Vagina (tissue), 2 donors: ENCODE measurements around the gene EIF4H. TPM values are rescaled to one million over a fixed set of nuclear protein-coding genes. Genes with fewer than 3 reads are reported as not detected.
"Not testable (repeated sequence)": the region's sequence is repeated elsewhere in the genome, so short reads cannot be mapped to it uniquely, and the experiment has no call there.

ENCODE experiments used
- DNase-seq, 2 donors: peaks; one replicate each; pipeline ENCODE4 v3.0.0-alpha.2; 2017; ENCODE audit errors: extremely low spot score in 2 of 2
- H3K27ac ChIP-seq: fragments of 200-600 bp; sonication (generic); one replicate; pipeline ENCODE4 v1.5.1; 2019
- H3K27me3 ChIP-seq: fragments of 200-600 bp; sonication (generic); one replicate; pipeline ENCODE4 v1.5.1; 2019
- H3K36me3 ChIP-seq, 2 donors: fragments of 200-600 bp; sonication (generic); one replicate each; pipeline ENCODE4 v1.5.1; 2017 to 2019
- H3K4me1 ChIP-seq: fragments of 200-600 bp; sonication (generic); one replicate; pipeline ENCODE4 v1.5.1; 2019
- H3K4me3 ChIP-seq, 2 donors: fragments of 200-600 bp; sonication (generic); 1 replicate in 1 of 2; 2 replicates in 1 of 2; pipeline ENCODE4 v1.5.1; 2016 to 2019
- H3K9me3 ChIP-seq: fragments of 200-600 bp; sonication (generic); one replicate; pipeline ENCODE4 v1.5.1; 2019
- CTCF ChIP-seq, 3 experiments: fragments of 450-650 bp in 2 of 3; fragments of 200-600 bp in 1 of 3; sonication (generic) in 1 of 3; IDR thresholded peaks; one replicate each; pipeline ENCODE4 v1.5.1; 2017 to 2019; ENCODE audit warnings: antibody characterized with exemption in 3 of 3, mild to moderate bottlenecking in 2 of 3, moderate library complexity in 2 of 3
- POLR2A ChIP-seq, 2 donors: fragments of 450-650 bp; IDR thresholded peaks; one replicate each; pipeline ENCODE4 v1.6.1; 2017; ENCODE audit warnings: antibody characterized with exemption in 2 of 2, mild to moderate bottlenecking in 2 of 2, moderate library complexity in 2 of 2
- POLR2AphosphoS5 ChIP-seq, 2 donors: sonication (generic); formaldehyde crosslinking; IDR thresholded peaks; one replicate each; pipeline ENCODE4 v1.9.0; 2017; ENCODE audit warnings: antibody characterized with exemption in 2 of 2, mild to moderate bottlenecking in 2 of 2, low read depth in 1 of 2; ENCODE audit not compliant: insufficient read depth in 1 of 2
- intact Hi-C: fragments of 100-400 bp; cut with DNase I; formaldehyde crosslinking; loops from one replicate; pipeline ENCODE4 v1.15.1; 2023
- total RNA-seq: library from RNA; depleted of rRNA; stranded (reverse); fragments of >200 nt; gene quantifications from one replicate; pipeline ENCODE4 v1.2.3, GENCODE V29; 2016

Gene EIF4H
- total RNA-seq, 1 donor from 2014 or later: 139 TPM

- TF ChIP-seq POLR2AphosphoS5 (IDR thresholded peaks at IDR 0.05; ENCODE audit: insufficient read depth in 1 of 2, low read depth in 1 of 2): no peak
- TF ChIP-seq POLR2A (IDR thresholded peaks at IDR 0.05): no peak
- no peak for TF ChIP-seq CTCF (IDR thresholded peaks at IDR 0.05)
- H3K9me3 ChIP-seq: no peaks in the 10 kb centered on the region
- H3K4me3 ChIP-seq: no peak overlapping the region
- no peak overlapping the region for H3K27ac ChIP-seq
- DNase-seq: no peak
- intact Hi-C loops: no loop called here
- no peaks in the 10 kb centered on the region for H3K27me3 ChIP-seq
- H3K36me3 ChIP-seq: peaks cover 0 to 34% of the 10 kb centered on the region in 2 donors
- no peaks in the 10 kb centered on the region for H3K4me1 ChIP-seq
Measured at GRCh38 chr7:74197449-74198124, 23.4 kb downstream of the EIF4H start.

GRCh38 chr7:74199551-74200355 is 25.6 kb downstream of the EIF4H start:
- Histone ChIP-seq H3K9me3 (no peaks in the 10 kb centered on the region), H3K36me3 (peaks cover 0 to 12% of the 10 kb centered on the region in 2 donors), H3K4me1 (no peaks in the 10 kb centered on the region), H3K27ac (no peak overlapping the region), H3K27me3 (no peaks in the 10 kb centered on the region), H3K4me3 (no peak overlapping the region)
- TF ChIP-seq POLR2AphosphoS5 (IDR thresholded peaks at IDR 0.05; ENCODE audit: insufficient read depth in 1 of 2, low read depth in 1 of 2) (no peak), CTCF (IDR thresholded peaks at IDR 0.05) (no peak), POLR2A (IDR thresholded peaks at IDR 0.05) (no peak)
- intact Hi-C loops: no loop called here
- no peak for DNase-seq

GRCh38 chr7:74202841-74203556 is 28.8 kb downstream of the EIF4H start:
- no peaks in the 10 kb centered on the region for H3K36me3 ChIP-seq
- no peak overlapping the region for H3K4me3 ChIP-seq
- H3K4me1 ChIP-seq: peaks cover 8% of the 10 kb centered on the region
- H3K9me3 ChIP-seq: no peaks in the 10 kb centered on the region
- DNase-seq: no peak
- TF ChIP-seq POLR2AphosphoS5 (IDR thresholded peaks at IDR 0.05; ENCODE audit: insufficient read depth in 1 of 2, low read depth in 1 of 2) (no peak), CTCF (IDR thresholded peaks at IDR 0.05) (no peak), POLR2A (IDR thresholded peaks at IDR 0.05) (no peak)
- intact Hi-C loops: no loop called here
- no peak overlapping the region for H3K27ac ChIP-seq
- no peaks in the 10 kb centered on the region for H3K27me3 ChIP-seq

DNA sequence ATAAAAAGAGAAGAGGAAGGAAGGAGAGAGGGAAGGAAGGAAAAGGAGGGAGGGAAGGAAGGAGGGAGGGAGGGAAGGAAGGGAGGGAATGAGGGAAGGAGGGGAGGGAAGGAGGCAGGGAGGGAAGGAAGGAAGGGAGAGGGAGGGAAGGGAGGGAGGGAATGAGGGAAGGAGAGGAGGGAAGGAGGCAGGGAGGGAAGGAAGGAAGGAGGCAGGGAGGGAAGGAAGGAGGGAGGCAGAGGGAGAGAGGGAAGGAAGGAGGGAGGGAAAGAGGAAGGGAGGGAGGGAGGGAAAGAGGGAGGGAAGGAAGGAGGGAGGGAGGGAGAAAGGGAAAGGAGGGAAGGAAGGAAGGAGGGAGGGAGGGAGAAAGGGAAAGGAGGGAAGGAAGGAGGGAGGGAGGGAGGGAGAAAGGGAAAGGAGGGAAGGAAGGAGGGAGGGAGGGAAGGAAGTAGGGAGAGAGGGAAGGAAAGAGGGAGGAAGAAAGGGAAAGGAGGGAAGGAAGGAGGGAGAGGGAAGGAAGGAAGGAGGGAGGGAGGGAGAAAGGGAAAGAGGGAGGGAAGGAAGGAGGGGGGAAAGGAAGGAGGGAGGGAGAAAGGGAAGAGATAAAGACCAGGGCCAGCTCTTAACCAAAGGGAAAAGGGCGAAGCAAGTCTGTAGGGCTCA is 29.9 kb downstream of the EIF4H start:
- no peak overlapping the region for H3K27ac ChIP-seq
- intact Hi-C loops: no loop called here
- TF ChIP-seq POLR2AphosphoS5 (IDR thresholded peaks at IDR 0.05; ENCODE audit: insufficient read depth in 1 of 2, low read depth in 1 of 2): no peak
- TF ChIP-seq CTCF (IDR thresholded peaks at IDR 0.05): no peak
- no peak for TF ChIP-seq POLR2A (IDR thresholded peaks at IDR 0.05)
- no peak overlapping the region for H3K4me3 ChIP-seq
- peaks cover 8% of the 10 kb centered on the region for H3K4me1 ChIP-seq
- H3K27me3 ChIP-seq: no peaks in the 10 kb centered on the region
- no peak for DNase-seq
- H3K9me3 ChIP-seq: no peaks in the 10 kb centered on the region
- H3K36me3 ChIP-seq: no peaks in the 10 kb centered on the region

- intact Hi-C loops: loop anchor here (2.0 kb wide), 1 partner anchor 189 kb away; no protein-coding TSS in a partner anchor
- H3K27ac ChIP-seq, H3K36me3 ChIP-seq, H3K27me3 ChIP-seq, DNase-seq, H3K9me3 ChIP-seq: not testable (repeated sequence)
- Histone ChIP-seq H3K4me1 (peaks cover 27% of the 10 kb centered on the region), H3K4me3 (peak overlapping the region in 1 of 2 donors; percentile 27)
Measured at GRCh38 chr7:74206052-74206451, 31.9 kb downstream of the EIF4H start.
